GM12801 (cell line): Measurements from ENCODE around the gene CROCC2.

Experiments
- CTCF ChIP-seq: IDR thresholded peaks from one replicate; pipeline ENCODE4 v1.5.1; 2011; ENCODE audit warnings: control low read depth; ENCODE audit not compliant: insufficient read length; ENCODE audit errors: extremely low read depth

Gene CROCC2

DNA sequence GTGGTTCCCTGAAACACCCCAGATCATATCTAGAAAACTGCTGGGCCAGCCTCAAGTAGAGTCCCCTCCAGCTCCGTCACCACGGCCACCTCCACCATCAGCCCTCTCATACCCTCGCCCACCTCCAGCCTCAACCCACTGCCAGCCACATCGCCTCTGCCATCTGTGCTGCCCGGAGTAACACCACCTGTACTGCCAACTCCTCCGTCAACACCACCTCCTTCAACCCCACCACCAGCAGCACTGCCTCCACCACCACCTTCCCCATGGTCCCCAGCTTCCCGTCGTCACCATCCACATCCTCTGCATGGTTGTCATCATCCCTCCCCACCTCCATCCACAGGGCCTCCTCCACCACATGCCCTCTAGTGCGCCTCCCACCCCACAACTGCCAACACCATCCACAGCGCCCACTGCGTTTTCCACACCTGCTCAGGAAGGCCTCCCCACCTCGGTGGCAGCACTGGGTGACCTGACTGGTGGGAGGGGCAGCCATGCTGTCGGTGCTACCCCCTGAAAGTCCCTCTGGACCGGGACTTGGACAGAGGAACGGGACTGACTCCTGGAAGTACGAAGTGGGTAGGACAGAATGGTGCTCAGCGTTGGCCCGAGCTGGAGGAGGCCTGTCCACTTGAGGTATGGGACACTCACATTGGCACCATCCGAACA, 93.9 kb downstream of the CROCC2 start:
- TF ChIP-seq CTCF, result no peak

GRCh38 chr2:241000831-241001321, 94.7 kb downstream of the CROCC2 start:
- TF ChIP-seq CTCF, result no peak

GRCh38 chr2:241001413-241002274, 95.5 kb downstream of the CROCC2 start:
- TF ChIP-seq CTCF, result no peak

- no peak for TF ChIP-seq CTCF
These were observed 96.3 kb downstream of the CROCC2 start for GRCh38 chr2:241002275-241003046.

DNA sequence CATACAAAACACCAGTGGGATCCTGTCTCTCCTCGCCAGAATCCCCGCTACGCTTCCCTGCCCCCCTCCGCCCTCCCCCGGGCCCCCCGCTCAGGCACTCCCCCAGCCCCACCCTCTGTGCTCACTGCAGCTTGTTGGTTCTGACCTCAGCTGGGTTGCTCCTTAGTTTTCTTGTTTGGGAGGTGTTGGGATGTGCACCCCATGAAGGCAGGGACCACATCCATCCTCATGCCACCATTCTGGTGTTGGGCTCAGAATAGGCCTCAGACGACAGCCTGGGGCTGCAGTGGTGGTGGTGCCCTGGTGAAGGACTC, 96.9 kb downstream of the CROCC2 start:
- TF ChIP-seq CTCF, result no peak

DNA sequence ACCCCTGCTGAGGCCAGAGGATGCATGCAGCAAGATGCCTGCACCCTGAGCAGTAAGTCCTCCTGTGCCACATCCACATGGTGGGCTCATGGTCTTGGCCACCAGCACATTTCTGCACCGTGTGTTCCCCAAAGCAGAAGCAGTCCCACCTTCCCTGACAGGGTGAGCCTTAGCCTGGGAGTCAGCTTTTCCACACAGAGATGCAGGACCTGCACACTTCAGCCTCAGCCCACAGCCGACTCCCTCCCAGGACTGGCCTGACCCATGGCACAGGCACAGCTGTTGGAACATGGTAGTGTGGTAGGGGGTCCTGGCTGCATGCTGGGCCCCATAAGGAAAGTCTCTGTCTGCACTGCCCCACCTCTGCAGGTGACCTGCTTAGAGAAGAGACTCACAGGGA, 97.2 kb downstream of the CROCC2 start:
- no peak for TF ChIP-seq CTCF
